H1 (cell line): ENCODE results near the gene GGA1. TPM values are rescaled to one million over a fixed set of nuclear protein-coding genes. Genes with fewer than 3 reads are reported as not detected.

Experiments used
- CTCF ChIA-PET: fragments of 300-600 bp; sonication (Branson Sonifier 250); formaldehyde crosslinking; loops from one replicate; lab custom pipeline; 2021; ENCODE audit not compliant: partially characterized antibody; lab: Charles Lee
- POLR2A ChIA-PET: fragments of 300-600 bp; sonication (Branson Sonifier 250); formaldehyde crosslinking; loops from one replicate; lab custom pipeline; 2021; ENCODE audit warnings: inconsistent platforms; ENCODE audit not compliant: partially characterized antibody; lab: Charles Lee
- DNase-seq, 2 experiments: peaks; one replicate each; pipeline versions ENCODE4 v3.0.0 to v3.0.0-alpha.2; 2010 to 2022; ENCODE audit warnings: low spot score in 2 of 2, low read depth in 1 of 2, mixed read lengths in 1 of 2
- FAIRE-seq: peaks from 2 replicates; lab custom pipeline; 2011; peaks lifted over from hg19 to GRCh38; lab: Jason Lieb, UNC
- H2AFZ ChIP-seq: 2 replicates; pipeline ENCODE4 v1.8.1; 2012; ENCODE audit warnings: low read length, inconsistent platforms
- H2AK5ac ChIP-seq: 2 replicates; pipeline ENCODE4 v1.6.1; 2013; ENCODE audit warnings: low read depth, low read length
- H2BK120ac ChIP-seq: replicated peaks from 2 replicates; pipeline ENCODE3; 2013; ENCODE audit warnings: low read depth, low read length, inconsistent platforms
- H2BK12ac ChIP-seq: 2 replicates; pipeline ENCODE4 v1.6.1; 2013; ENCODE audit warnings: low read depth, low read length
- H2BK15ac ChIP-seq: 2 replicates; pipeline ENCODE4 v1.6.1; 2013; ENCODE audit warnings: low read length
- H2BK20ac ChIP-seq: 2 replicates; pipeline ENCODE4 v1.6.1; 2013; ENCODE audit warnings: low read length
- H2BK5ac ChIP-seq: 2 replicates; pipeline ENCODE4 v1.6.1; 2013; ENCODE audit warnings: low read depth, low read length
- H3K14ac ChIP-seq: 2 replicates; pipeline ENCODE4 v1.6.1; 2013; ENCODE audit warnings: inconsistent platforms; ENCODE audit not compliant: insufficient read length
- H3K18ac ChIP-seq: 2 replicates; pipeline ENCODE4 v1.6.1; 2013; ENCODE audit warnings: low read length; ENCODE audit errors: extremely low read depth
- H3K23ac ChIP-seq: 2 replicates; pipeline ENCODE4 v1.6.1; 2013; ENCODE audit warnings: inconsistent platforms; ENCODE audit not compliant: insufficient read length
- H3K23me2 ChIP-seq: 2 replicates; pipeline ENCODE4 v1.6.1; 2013; ENCODE audit warnings: low read depth, low read length
- H3K27ac ChIP-seq: 2 replicates; pipeline ENCODE4 v1.6.1; 2011; ENCODE audit warnings: low read depth, low read length, inconsistent platforms
- H3K27me3 ChIP-seq, 4 experiments: replicated peaks in 1 of 4; 1 replicate in 1 of 4; 2 replicates in 3 of 4; pipeline versions ENCODE4 v1.6.1 to v1.8.1; 2011 to 2013; ENCODE audit warnings: low read length in 3 of 4, mild to moderate bottlenecking in 3 of 4, inconsistent platforms in 2 of 4, mixed read lengths in 2 of 4, moderate library complexity in 1 of 4; ENCODE audit not compliant: control insufficient read depth in 3 of 4, insufficient read depth in 3 of 4; ENCODE audit errors: extremely low read depth in 1 of 4
- H3K36me3 ChIP-seq, 4 experiments: 2 replicates each; pipeline versions ENCODE4 v1.6.1 to v1.8.1; 2011 to 2013; ENCODE audit warnings: mild to moderate bottlenecking in 4 of 4, low read length in 3 of 4, moderate library complexity in 2 of 4, control low read depth in 1 of 4, inconsistent platforms in 1 of 4; ENCODE audit not compliant: insufficient read depth in 4 of 4, control insufficient read depth in 2 of 4
- H3K4ac ChIP-seq: replicated peaks from 2 replicates; pipeline ENCODE3; 2013; ENCODE audit warnings: low read length, low read depth, mixed read lengths, inconsistent platforms; ENCODE audit not compliant: insufficient read length
- H3K4me1 ChIP-seq, 4 experiments: replicated peaks in 1 of 4; 1 replicate in 1 of 4; 2 replicates in 3 of 4; pipeline versions ENCODE4 v1.6.1 to v1.8.1; 2011 to 2013; ENCODE audit warnings: low read length in 3 of 4, inconsistent platforms in 2 of 4, mixed read lengths in 1 of 4; ENCODE audit not compliant: insufficient read depth in 4 of 4, control insufficient read depth in 3 of 4
- H3K4me2 ChIP-seq, 2 experiments: 2 replicates each; pipeline versions ENCODE4 v1.6.1 to v1.8.1; 2011 to 2013; ENCODE audit warnings: low read depth in 2 of 2, low read length in 2 of 2, control low read depth in 1 of 2, inconsistent platforms in 1 of 2, mild to moderate bottlenecking in 1 of 2; ENCODE audit not compliant: insufficient read depth in 1 of 2
- H3K4me3 ChIP-seq, 4 experiments: fragments of 200-600, 300-600 bp in 1 of 4; sonication (generic), shearing (Covaris generic), sonication (Bioruptor Twin) in 1 of 4; 2 replicates each; pipeline versions ENCODE4 v1.5.1 to v1.8.1; 2011 to 2016; ENCODE audit warnings: low read length in 4 of 4, low read depth in 3 of 4, control low read depth in 2 of 4, inconsistent platforms in 2 of 4, mild to moderate bottlenecking in 2 of 4, mixed read lengths in 1 of 4, moderate library complexity in 1 of 4; ENCODE audit not compliant: insufficient read depth in 2 of 4; ENCODE audit errors: extremely low read depth in 1 of 4
- H3K56ac ChIP-seq: replicated peaks from 2 replicates; pipeline ENCODE3; 2013; ENCODE audit warnings: low read depth, mild to moderate bottlenecking, mixed read lengths, low read length, inconsistent platforms; ENCODE audit not compliant: insufficient read length
- H3K79me1 ChIP-seq: 2 replicates; pipeline ENCODE4 v1.6.1; 2013; ENCODE audit warnings: low read depth, low read length, control low read depth
- H3K79me2 ChIP-seq, 2 experiments: 2 replicates each; pipeline versions ENCODE4 v1.6.1 to v1.8.1; 2012 to 2013; ENCODE audit warnings: low read length in 2 of 2, mild to moderate bottlenecking in 2 of 2, inconsistent platforms in 1 of 2; ENCODE audit not compliant: insufficient read depth in 2 of 2, control insufficient read depth in 1 of 2
- H3K9ac ChIP-seq, 4 experiments: replicated peaks in 1 of 4; 1 replicate in 1 of 4; 2 replicates in 3 of 4; pipeline versions ENCODE4 v1.6.1 to v1.8.1; 2011 to 2013; ENCODE audit warnings: low read depth in 3 of 4, low read length in 3 of 4, control low read depth in 2 of 4, mild to moderate bottlenecking in 2 of 4, moderate library complexity in 2 of 4, inconsistent platforms in 1 of 4; ENCODE audit errors: extremely low read depth in 1 of 4
- H3K9me3 ChIP-seq, 2 experiments: 2 replicates each; pipeline versions ENCODE4 v1.6.1 to v1.8.1; 2012 to 2013; ENCODE audit warnings: mild to moderate bottlenecking in 2 of 2, moderate library complexity in 2 of 2, control low read depth in 1 of 2, inconsistent platforms in 1 of 2, low read depth in 1 of 2, low read length in 1 of 2, mixed read lengths in 1 of 2; ENCODE audit not compliant: insufficient read depth in 2 of 2
- H4K20me1 ChIP-seq, 2 experiments: replicated peaks in 1 of 2; 2 replicates each; pipeline versions ENCODE3 to v1.8.1; 2011 to 2013; ENCODE audit warnings: inconsistent platforms in 2 of 2, low read length in 2 of 2, mild to moderate bottlenecking in 1 of 2; ENCODE audit not compliant: insufficient read depth in 2 of 2, control insufficient read depth in 1 of 2
- H4K5ac ChIP-seq: 2 replicates; pipeline ENCODE4 v1.6.1; 2013; ENCODE audit warnings: low read length, low read depth, mixed read lengths, inconsistent platforms; ENCODE audit not compliant: insufficient read length
- H4K8ac ChIP-seq: 2 replicates; pipeline ENCODE4 v1.8.0; 2013; ENCODE audit warnings: mild to moderate bottlenecking, moderate library complexity, low read length, inconsistent platforms; ENCODE audit not compliant: insufficient read depth; ENCODE audit errors: extremely low read depth
- H4K91ac ChIP-seq: replicated peaks from 2 replicates; pipeline ENCODE3; 2013; ENCODE audit warnings: low read length, mixed read lengths, inconsistent platforms; ENCODE audit not compliant: insufficient read length
- ASH2L ChIP-seq: fragments of 200-600, 300-600 bp; sonication (generic); IDR thresholded peaks from one replicate; pipeline ENCODE4 v1.7.1; 2017; ENCODE audit warnings: low read length
- CBX5 ChIP-seq: fragments of 300-800, 300-1000 bp; sonication (generic); IDR thresholded peaks from 2 replicates; pipeline ENCODE4 v1.7.1; 2016; ENCODE audit warnings: antibody characterized with exemption, low read length, low read depth
- CHD1 ChIP-seq: IDR thresholded peaks from 2 replicates; pipeline ENCODE4 v1.6.1; 2012; ENCODE audit warnings: low read depth, low read length, improper control_type of control experiment
- CHD2 ChIP-seq: IDR thresholded peaks from 2 replicates; pipeline ENCODE4 v1.6.1; 2012; ENCODE audit warnings: low read length, improper control_type of control experiment
- CTBP2 ChIP-seq: IDR thresholded peaks from 2 replicates; pipeline ENCODE4 v1.7.0; 2011; ENCODE audit warnings: borderline replicate concordance, mild to moderate bottlenecking, moderate library complexity, mixed read lengths, low read length; ENCODE audit not compliant: insufficient read depth, insufficient read length
- E2F6 ChIP-seq: IDR thresholded peaks from 2 replicates; pipeline ENCODE4 v1.6.1; 2012; ENCODE audit warnings: inconsistent platforms
- JUND ChIP-seq: IDR thresholded peaks from 2 replicates; pipeline ENCODE4 v1.6.1; 2011; ENCODE audit warnings: mild to moderate bottlenecking, improper control_type of control experiment, low read length
- KDM1A ChIP-seq: fragments of 200-600, 300-600 bp; sonication (generic); IDR thresholded peaks from 2 replicates; pipeline ENCODE4 v1.7.1; 2016; ENCODE audit warnings: mild to moderate bottlenecking, low read length, borderline replicate concordance
- KDM4A ChIP-seq: IDR thresholded peaks from one replicate; pipeline ENCODE4 v1.7.1; 2012; ENCODE audit warnings: low read depth, mild to moderate bottlenecking, moderate library complexity, low read length, inconsistent platforms; ENCODE audit not compliant: severe bottlenecking
- MAFK ChIP-seq: IDR thresholded peaks from 2 replicates; pipeline ENCODE4 v1.6.1; 2012; ENCODE audit warnings: low read depth, mild to moderate bottlenecking, improper control_type of control experiment, low read length
- PHF8 ChIP-seq: fragments of 200-600 bp; sonication (generic); conservative IDR thresholded peaks from 2 replicates; pipeline ENCODE4 v1.7.1; 2012; ENCODE audit warnings: low read depth, mild to moderate bottlenecking, inconsistent platforms, low read length, moderate library complexity
- RXRA ChIP-seq: IDR thresholded peaks from 2 replicates; pipeline ENCODE4 v1.6.1; 2011; ENCODE audit warnings: low read depth, mild to moderate bottlenecking, low read length, moderate library complexity; ENCODE audit not compliant: insufficient read depth
- TAF7 ChIP-seq: optimal IDR thresholded peaks from 2 replicates; pipeline ENCODE3; 2011; ENCODE audit warnings: low read depth, mild to moderate bottlenecking, inconsistent platforms, low read length, moderate library complexity, borderline replicate concordance
- YY1 ChIP-seq: IDR thresholded peaks from 2 replicates; pipeline ENCODE4 v1.6.1; 2011; ENCODE audit warnings: low read depth, mild to moderate bottlenecking, low read length
- WGBS, 2 experiments: shearing (Covaris generic) in 1 of 2; methylation state at CpG; one replicate each; pipeline versions ENCODE4 v1.1.6 to v1.1.7; 2013 to 2015; ENCODE audit warnings: low lambda C conversion rate in 2 of 2, mixed read lengths in 2 of 2, inconsistent platforms in 1 of 2, low coverage in 1 of 2, missing lambda C conversion rate in 1 of 2; ENCODE audit not compliant: insufficient replicate concordance in 2 of 2, insufficient coverage in 1 of 2, insufficient read length in 1 of 2; ENCODE audit errors: extremely low coverage in 1 of 2, missing lambda C conversion rate in 1 of 2; 5-methylcytosine and 5-hydroxymethylcytosine counted together
- polyA plus RNA-seq, 7 experiments: library from polyadenylated mRNA; depleted of rRNA in 3 of 7; stranded (reverse) in 5 of 7; unstranded in 2 of 7; fragments of >200 nt in 5 of 7; fragments of 200-250 nt in 2 of 7; gene quantifications; 1 replicate in 5 of 7; 2 replicates in 1 of 7; 4 replicates in 1 of 7; pipeline versions ENCODE4 v1.2.1 to v1.2.3, GENCODE V29; 2011 to 2013; ENCODE audit warnings: missing spikeins in 2 of 7, mixed read lengths in 2 of 7
- total RNA-seq: library from RNA; stranded (reverse); fragmentation: NEBNext Ultra II Directional; extraction: Animal tissue kit (Norgen Biotek cat#: 25700); gene quantifications from 2 replicates; pipeline ENCODE4 v1.2.1, GENCODE V29; 2021

The GGA1 gene
- total and polyA plus RNA-seq, 2 of the 8 experiments (the other 6 are each of a cell fraction or from before 2014, with no cell fraction given), result 49.3 to 57.2 TPM

- H3K4me1 ChIP-seq, result peaks cover 0 to 3% (median 2%) of the 10 kb centered on the region in 4 experiments; a peak in 2 of 7 replicates
- no peak overlapping the region for H2BK12ac ChIP-seq
- no peaks in the 10 kb centered on the region for H3K27me3 ChIP-seq
- H3K27ac ChIP-seq, result no peak overlapping the region
- H4K8ac ChIP-seq, result no peak overlapping the region
- no peak overlapping the region for H3K23ac ChIP-seq
- no peak overlapping the region for H2AK5ac ChIP-seq
- no peaks in the 10 kb centered on the region for H3K23me2 ChIP-seq
- H3K4me2 ChIP-seq, result no peak overlapping the region
- no peak overlapping the region for H2BK5ac ChIP-seq
- H3K9ac ChIP-seq, result no peak overlapping the region
- H3K4ac ChIP-seq, result no peak overlapping the region
- H3K36me3 ChIP-seq, result peaks cover 2 to 16% (median 8%) of the 10 kb centered on the region in 4 experiments; a peak in 5 of 8 replicates
- no peak overlapping the region for H3K18ac ChIP-seq
- no peak overlapping the region for H2BK15ac ChIP-seq
- H3K9me3 ChIP-seq, result no peaks in the 10 kb centered on the region
- peaks cover 3 to 15% of the 10 kb centered on the region in 2 experiments for H4K20me1 ChIP-seq
- no peak overlapping the region for H3K56ac ChIP-seq
- H2BK20ac ChIP-seq, result no peak overlapping the region
- ChIA-PET CTCF (interaction anchor here (3.0 to 5.0 kb wide), 2 partner anchors 8 to 13 kb away, joined by 13 to 45 read pairs; no protein-coding TSS in a partner anchor), POLR2A (interaction anchor here (0.6 to 2.0 kb wide), 4 partner anchors 10 to 143 kb away, joined by 3 to 4 read pairs (median 4); partner anchors contain the start of gene PDXP)
- H3K4me3 ChIP-seq, result no peak overlapping the region
- peaks cover 7% of the 10 kb centered on the region for H3K79me1 ChIP-seq
- TF ChIP-seq TAF7 (no peak), KDM4A (no peak), YY1 (no peak), KDM1A (no peak), E2F6 (no peak), ASH2L (no peak), PHF8 (no peak), MAFK (no peak), JUND (no peak), CHD2 (no peak), CHD1 (no peak), RXRA (no peak), CBX5 (no peak), CTBP2 (no peak)
- no peak overlapping the region for H4K91ac ChIP-seq
- H4K5ac ChIP-seq, result no peak overlapping the region
- no peak overlapping the region for H2BK120ac ChIP-seq
- DNase-seq, result no peak
- H2AFZ ChIP-seq, result no peak overlapping the region
- FAIRE-seq, result no peak
- WGBS, 2 experiments, result 90% methylated on average over 6 of the region's 6 CpGs; no CpG with 5 or more reads in 1 of the 2 experiments
- H3K14ac ChIP-seq, result no peak overlapping the region
- H3K79me2 ChIP-seq, result peaks cover 0 to 7% of the 10 kb centered on the region in 2 experiments; a peak in 2 of 4 replicates
Observed at GRCh38 chr22:37669586-37669985, 61.0 kb downstream of the GGA1 start.
